ENCODE data around the gene GPER1. TPM values are rescaled to one million over a fixed set of nuclear protein-coding genes. Genes with fewer than 3 reads are reported as not detected.

GPER1 gene
- total RNA-seq, 1 experiment from 2014 or later = not detected

DNA sequence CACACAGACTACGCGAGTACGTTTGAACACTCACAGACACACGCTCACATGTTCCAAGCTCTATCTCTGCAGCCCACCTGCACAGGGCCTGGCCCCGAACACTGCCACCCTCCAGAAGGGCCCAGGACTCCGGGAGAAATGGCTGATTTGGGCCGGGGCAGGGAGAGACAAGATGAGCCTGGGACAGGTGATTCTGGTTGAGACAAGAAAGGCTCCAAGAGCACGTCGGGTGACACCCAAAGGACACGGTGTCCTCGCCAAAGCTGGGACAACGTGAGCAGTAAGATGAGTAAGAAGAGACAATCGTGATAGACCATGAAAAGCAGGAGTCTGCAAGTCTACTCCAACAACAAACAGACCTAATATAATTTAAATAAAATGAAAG is 9.2 kb downstream of the GPER1 start:
- Histone ChIP-seq H4K20me1 (ENCODE audit: control insufficient read depth, insufficient read depth, insufficient read length) (peaks cover 6% of the 10 kb centered on the region), H2BK20ac (ENCODE audit: low read depth, low read length, poor library complexity, severe bottlenecking) (no peak overlapping the region), H3K9ac (ENCODE audit: extremely low read depth, insufficient read length, low read length) (no peak overlapping the region), H3K14ac (ENCODE audit: insufficient read depth, low read length) (no peak overlapping the region), H2AK5ac (ENCODE audit: insufficient read length, low read length) (no peak overlapping the region), H3K4ac (ENCODE audit: low read depth, low read length) (no peak overlapping the region), H3K27ac (ENCODE audit: insufficient read length, low read depth, low read length) (no peak overlapping the region), H3K4me2 (ENCODE audit: insufficient read depth, insufficient read length, low read length) (no peak overlapping the region), H3T11ph (ENCODE audit: low read length) (no peak overlapping the region), H2BK12ac (ENCODE audit: insufficient read length, low read depth, low read length) (no peak overlapping the region), H3K79me1 (ENCODE audit: insufficient read depth, low read depth, low read length, poor library complexity, severe bottlenecking) (peaks cover 7% of the 10 kb centered on the region), H4K91ac (ENCODE audit: insufficient read length, low read depth, low read length) (no peak overlapping the region), H4K8ac (replicated peaks; ENCODE audit: insufficient read length, low read depth, low read length) (no peak overlapping the region), H3K56ac (ENCODE audit: insufficient read length, low read depth, low read length) (no peak overlapping the region), H3K18ac (ENCODE audit: insufficient read length, low read depth, low read length) (no peak overlapping the region), H4K5ac (ENCODE audit: insufficient read length, low read depth, low read length) (no peak overlapping the region), H2AFZ (ENCODE audit: low read length) (no peak overlapping the region), H3K79me2 (ENCODE audit: insufficient read depth, low read length) (peaks cover 3% of the 10 kb centered on the region; the same call in 1 of the 2 replicates), H3K27me3 (ENCODE audit: insufficient read depth, low read length) (no peaks in the 10 kb centered on the region), H3K9me3 (ENCODE audit: control insufficient read depth, low read depth, low read length) (no peaks in the 10 kb centered on the region), H3K4me1 (ENCODE audit: insufficient read depth, low read length) (no peaks in the 10 kb centered on the region), H3K23ac (ENCODE audit: insufficient read length, low read depth, low read length) (no peak overlapping the region), H2BK5ac (ENCODE audit: insufficient read length, low read length) (no peak overlapping the region), H3K23me2 (ENCODE audit: insufficient read length, low read depth, low read length, poor library complexity, severe bottlenecking) (no peaks in the 10 kb centered on the region), H2BK15ac (ENCODE audit: low read depth, low read length) (no peak overlapping the region), H2BK120ac (ENCODE audit: low read depth, low read length, poor library complexity, severe bottlenecking) (no peak overlapping the region)
- H3K4me3 Mint-ChIP-seq = no peak overlapping the region
- TF ChIP-seq, protein P1, sequence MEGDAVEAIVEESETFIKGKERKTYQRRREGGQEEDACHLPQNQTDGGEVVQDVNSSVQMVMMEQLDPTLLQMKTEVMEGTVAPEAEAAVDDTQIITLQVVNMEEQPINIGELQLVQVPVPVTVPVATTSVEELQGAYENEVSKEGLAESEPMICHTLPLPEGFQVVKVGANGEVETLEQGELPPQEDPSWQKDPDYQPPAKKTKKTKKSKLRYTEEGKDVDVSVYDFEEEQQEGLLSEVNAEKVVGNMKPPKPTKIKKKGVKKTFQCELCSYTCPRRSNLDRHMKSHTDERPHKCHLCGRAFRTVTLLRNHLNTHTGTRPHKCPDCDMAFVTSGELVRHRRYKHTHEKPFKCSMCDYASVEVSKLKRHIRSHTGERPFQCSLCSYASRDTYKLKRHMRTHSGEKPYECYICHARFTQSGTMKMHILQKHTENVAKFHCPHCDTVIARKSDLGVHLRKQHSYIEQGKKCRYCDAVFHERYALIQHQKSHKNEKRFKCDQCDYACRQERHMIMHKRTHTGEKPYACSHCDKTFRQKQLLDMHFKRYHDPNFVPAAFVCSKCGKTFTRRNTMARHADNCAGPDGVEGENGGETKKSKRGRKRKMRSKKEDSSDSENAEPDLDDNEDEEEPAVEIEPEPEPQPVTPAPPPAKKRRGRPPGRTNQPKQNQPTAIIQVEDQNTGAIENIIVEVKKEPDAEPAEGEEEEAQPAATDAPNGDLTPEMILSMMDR (conservative IDR thresholded peaks at IDR 0.05) = no peak
- no peaks in the 10 kb centered on the region for H3K4me1 Mint-ChIP-seq
- H3K36me3 Mint-ChIP-seq (ENCODE audit: insufficient read depth in 1 of 3, low read depth in 3 of 3) = peaks cover 5 to 25% (median 16%) of the 10 kb centered on the region in 3 experiments; a peak in 6 of 7 replicates
- WGBS (ENCODE audit: extremely low coverage, insufficient read length, low lambda C conversion rate) = no CpG with 5 or more reads among the region's 13 CpGs
- DNase-seq = no peak
- peak overlapping the region in 1 of 3 experiments; percentile 75; a peak in 2 of 7 replicates for H3K27ac Mint-ChIP-seq
- H3K9me3 Mint-ChIP-seq = no peaks in the 10 kb centered on the region
- H3K27me3 Mint-ChIP-seq (ENCODE audit: low read depth) = no peaks in the 10 kb centered on the region; the same call in 1 of the 2 replicates

Measured in H9 (cell line).